B cell (primary cell): Measurements from ENCODE around the gene CD200. TPM values are rescaled to one million over a fixed set of nuclear protein-coding genes. Genes with fewer than 3 reads are reported as not detected.
A peak's percentile ranks its signal among the peaks of the same experiment; 100 is the strongest.

Experiments
- ATAC-seq: fragments of 200-7000 bp; cut with Tn5 transposase; one replicate; pipeline ENCODE4 v1.10.0; 2021; ENCODE audit warnings: low read depth, mild to moderate bottlenecking, moderate number of reproducible peaks, moderate library complexity
- CTCF ChIA-PET: fragments of 350-600 bp; sonication (Branson Sonifier 250); formaldehyde crosslinking; loops from one replicate; lab custom pipeline; 2021; ENCODE audit warnings: antibody characterized with exemption, inconsistent platforms; lab: Charles Lee
- POLR2A ChIA-PET: fragments of 350-600 bp; sonication (Branson Sonifier 250); formaldehyde crosslinking; loops from one replicate; lab custom pipeline; 2021; ENCODE audit warnings: antibody characterized with exemption; lab: Charles Lee
- DNase-seq: peaks from one replicate; pipeline ENCODE4 v3.0.0; 2013
- H2AFZ ChIP-seq: 2 replicates; pipeline ENCODE4 v1.6.1; 2012; ENCODE audit warnings: mild to moderate bottlenecking, low read depth, low read length; ENCODE audit not compliant: insufficient read depth, poor library complexity, severe bottlenecking
- H3K27ac ChIP-seq, 2 donors: 1 replicate in 1 of 2; 2 replicates in 1 of 2; pipeline ENCODE4 v1.5.1; 2012 to 2013; ENCODE audit warnings: low read length in 2 of 2, mild to moderate bottlenecking in 2 of 2, moderate library complexity in 1 of 2
- H3K27me3 ChIP-seq, 4 experiments: fragments of 200-600 bp in 1 of 4; sonication (generic) in 1 of 4; replicated peaks in 1 of 4; 1 replicate in 2 of 4; 2 replicates in 2 of 4; pipeline versions ENCODE4 v1.6.1 to v1.7.0; 2013 to 2016; ENCODE audit warnings: low read length in 3 of 4, mild to moderate bottlenecking in 2 of 4, mixed read lengths in 1 of 4, moderate library complexity in 1 of 4; ENCODE audit not compliant: insufficient read depth in 4 of 4, control insufficient read depth in 3 of 4; ENCODE audit errors: control extremely low read depth in 1 of 4
- H3K36me3 ChIP-seq, 2 experiments: replicated peaks in 1 of 2; 1 replicate in 1 of 2; 2 replicates in 1 of 2; pipeline versions ENCODE4 v1.6.1 to v1.7.1; 2013; ENCODE audit warnings: low read length in 1 of 2; ENCODE audit not compliant: insufficient read depth in 2 of 2, control insufficient read depth in 1 of 2; ENCODE audit errors: control extremely low read depth in 1 of 2, extremely low read depth in 1 of 2
- H3K4me1 ChIP-seq, 2 donors: fragments of 200-600 bp in 1 of 2; sonication (generic) in 1 of 2; 1 replicate in 1 of 2; 2 replicates in 1 of 2; pipeline versions ENCODE4 v1.5.1 to v1.6.1; 2013 to 2017; ENCODE audit warnings: low read length in 2 of 2; ENCODE audit not compliant: control insufficient read depth in 2 of 2, insufficient read depth in 2 of 2
- H3K4me2 ChIP-seq: replicated peaks from 2 replicates; pipeline ENCODE3; 2012; ENCODE audit warnings: mild to moderate bottlenecking, low read depth, low read length; ENCODE audit not compliant: poor library complexity, severe bottlenecking
- H3K4me3 ChIP-seq, 5 experiments: fragments of 200-600 bp in 1 of 5; sonication (generic) in 1 of 5; 1 replicate in 3 of 5; 2 replicates in 2 of 5; pipeline versions ENCODE4 v1.5.1 to v1.7.0; 2011 to 2016; ENCODE audit warnings: low read length in 4 of 5, mild to moderate bottlenecking in 4 of 5, low read depth in 2 of 5, control low read depth in 1 of 5, moderate library complexity in 1 of 5; ENCODE audit not compliant: insufficient read depth in 1 of 5; ENCODE audit errors: control extremely low read depth in 1 of 5, extremely low read depth in 1 of 5
- H3K79me2 ChIP-seq: fragments of 200-600 bp; sonication (generic); one replicate; pipeline ENCODE4 v1.6.0; 2016; ENCODE audit warnings: low read length; ENCODE audit not compliant: control insufficient read depth, insufficient read depth
- H3K9ac ChIP-seq: fragments of 200-600 bp; sonication (generic); 2 replicates; pipeline ENCODE4 v1.6.1; 2017; ENCODE audit warnings: mild to moderate bottlenecking, low read length, moderate library complexity
- H3K9me3 ChIP-seq, 3 donors: one replicate each; pipeline versions ENCODE4 v1.6.1 to v1.7.1; 2013; ENCODE audit warnings: low read length in 2 of 3; ENCODE audit not compliant: control insufficient read depth in 2 of 3, insufficient read depth in 1 of 3; ENCODE audit errors: control extremely low read depth in 1 of 3
- H4K20me1 ChIP-seq: 2 replicates; pipeline ENCODE4 v1.6.0; 2012; ENCODE audit warnings: mild to moderate bottlenecking, low read length; ENCODE audit not compliant: insufficient read depth, control insufficient read depth, poor library complexity, severe bottlenecking
- H3K27ac Mint-ChIP-seq: one replicate; pipeline ENCODE4 v1.8.0; 2021; ENCODE audit warnings: mixed read lengths
- H3K27me3 Mint-ChIP-seq: one replicate; pipeline ENCODE4 v1.8.0; 2021; ENCODE audit warnings: mixed read lengths
- H3K4me1 Mint-ChIP-seq: one replicate; pipeline ENCODE4 v1.8.0; 2021; ENCODE audit warnings: mixed read lengths
- H3K4me3 Mint-ChIP-seq: one replicate; pipeline ENCODE4 v1.8.0; 2021; ENCODE audit warnings: mixed read lengths
- H3K9me3 Mint-ChIP-seq: one replicate; pipeline ENCODE4 v1.8.0; 2022; ENCODE audit warnings: mixed read lengths; ENCODE audit not compliant: insufficient read depth
- CTCF ChIP-seq: fragments of 200-600 bp; IDR thresholded peaks from one replicate; pipeline ENCODE4 v1.8.0; 2022; ENCODE audit warnings: antibody characterized with exemption, mild to moderate bottlenecking
- EZH2 ChIP-seq: IDR thresholded peaks from 2 replicates; pipeline ENCODE4 v1.6.1; 2012; ENCODE audit warnings: borderline replicate concordance, low read depth, mild to moderate bottlenecking, moderate library complexity, low read length; ENCODE audit not compliant: insufficient read depth, poor library complexity, severe bottlenecking
- WGBS: methylation state at CpG from one replicate; pipeline ENCODE4 v1.1.5; 2013; ENCODE audit warnings: missing lambda C conversion rate; ENCODE audit not compliant: insufficient coverage; 5-methylcytosine and 5-hydroxymethylcytosine counted together
- intact Hi-C: fragments of 100-400 bp; cut with micrococcal nuclease; formaldehyde crosslinking; loops from one replicate; pipeline ENCODE4 v1.10.0; 2022
- polyA plus RNA-seq: library from polyadenylated mRNA; depleted of rRNA; stranded (reverse); fragments of >200 nt; gene quantifications from 2 replicates; pipeline ENCODE4 v1.2.3, GENCODE V29; 2012
- total RNA-seq, 2 donors: library from RNA; stranded (reverse); fragments of 120-200 nt in 1 of 2; gene quantifications; 1 replicate in 1 of 2; 2 replicates in 1 of 2; pipeline versions ENCODE4 v1.2.3 to v1.2.4, GENCODE V29; 2013 to 2022

CD200 gene
- total and polyA plus RNA-seq, 2 donors (not counting 1 experiment from before 2014, with no cell fraction given), result 35.0 to 49.9 TPM

GRCh38 chr3:112357930-112358780, 25.2 kb downstream of the CD200 start:
- 34% methylated on average over 6 of the region's 12 CpGs for WGBS
- no peaks in the 10 kb centered on the region for H3K9me3 Mint-ChIP-seq
- H3K4me1 ChIP-seq, result peaks cover 8 to 13% of the 10 kb centered on the region in 2 donors
- peak overlapping the region; percentile 42 for H3K9ac ChIP-seq
- H3K27me3 ChIP-seq, result no peaks in the 10 kb centered on the region
- no peak for TF ChIP-seq EZH2
- no peak for TF ChIP-seq CTCF
- POLR2A ChIA-PET, result no interaction called here
- H3K9me3 ChIP-seq, result no peaks in the 10 kb centered on the region
- peak overlapping the region; percentile 79 for H3K27ac Mint-ChIP-seq
- peaks cover 2% of the 10 kb centered on the region for H3K79me2 ChIP-seq
- DNase-seq (peak; percentile 57), ATAC-seq (peak; percentile 53)
- peak overlapping the region; percentile 53 to 88 for H3K27ac ChIP-seq
- no peaks in the 10 kb centered on the region for H3K27me3 Mint-ChIP-seq
- H2AFZ ChIP-seq, result peak overlapping the region; percentile 32
- H3K4me3 Mint-ChIP-seq, result peak overlapping the region; percentile 73
- H3K36me3 ChIP-seq, result peaks cover 0 to 18% of the 10 kb centered on the region in 2 experiments
- no peaks in the 10 kb centered on the region for H4K20me1 ChIP-seq
- intact Hi-C loops, result loop anchor here (10.0 kb wide), 1 partner anchor 47 kb away; no protein-coding TSS in a partner anchor
- H3K4me1 Mint-ChIP-seq, result peaks cover 29% of the 10 kb centered on the region
- peak overlapping the region in 4 of 5 experiments; percentile 12 to 47 (median 36) for H3K4me3 ChIP-seq
- peak overlapping the region; percentile 54 for H3K4me2 ChIP-seq
- CTCF ChIA-PET, result interaction anchor here (1.0 to 1.2 kb wide), 3 partner anchors 24 to 175 kb away, joined by 3 to 4 read pairs (median 3); no protein-coding TSS in a partner anchor

DNA sequence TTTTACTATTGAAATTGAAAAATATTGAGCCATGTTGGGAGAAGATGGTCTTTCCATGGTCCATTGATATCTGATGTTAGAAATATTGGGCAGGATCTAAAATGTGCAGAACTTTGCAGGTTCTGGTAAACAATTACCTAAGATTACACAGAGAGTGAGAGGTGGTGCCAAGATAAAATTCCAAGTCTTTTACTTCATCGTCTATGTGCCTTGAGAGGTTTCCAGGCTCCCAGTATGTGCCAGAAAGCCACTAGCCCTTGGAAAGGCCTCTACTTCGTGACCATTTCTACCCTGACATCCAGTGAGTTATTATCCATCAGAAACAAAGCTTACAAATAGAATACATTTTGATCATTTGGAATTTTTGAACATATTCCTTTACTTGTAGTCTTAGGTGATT, 27.6 kb downstream of the CD200 start:
- no peaks in the 10 kb centered on the region for H3K27me3 ChIP-seq
- peaks cover 2% of the 10 kb centered on the region for H3K79me2 ChIP-seq
- ATAC-seq, result no peak
- H2AFZ ChIP-seq, result no peak overlapping the region
- no peak overlapping the region for H3K9ac ChIP-seq
- Mint-ChIP-seq H3K27ac (peak overlapping the region; percentile 42), H3K4me3 (no peak overlapping the region), H3K27me3 (no peaks in the 10 kb centered on the region), H3K9me3 (no peaks in the 10 kb centered on the region), H3K4me1 (peaks cover 43% of the 10 kb centered on the region)
- peaks cover 26 to 34% of the 10 kb centered on the region in 2 donors for H3K4me1 ChIP-seq
- no peak overlapping the region for H3K4me3 ChIP-seq
- H3K4me2 ChIP-seq, result no peak overlapping the region
- H3K36me3 ChIP-seq, result peaks cover 0 to 26% of the 10 kb centered on the region in 2 experiments
- TF ChIP-seq CTCF, result no peak
- TF ChIP-seq EZH2, result no peak
- no peaks in the 10 kb centered on the region for H3K9me3 ChIP-seq
- no peaks in the 10 kb centered on the region for H4K20me1 ChIP-seq
- intact Hi-C loops, result no loop called here
- CTCF ChIA-PET, result interaction anchor here (1.7 kb wide), 1 partner anchor 171 kb away, joined by 5 read pairs; no protein-coding TSS in a partner anchor
- no peak for DNase-seq
- no CpG with 5 or more reads among the region's 2 CpGs for WGBS
- H3K27ac ChIP-seq, result no peak overlapping the region
- POLR2A ChIA-PET, result no interaction called here
